GM19467 (cell line): ENCODE results near the gene NRG2.

Experiments
- ATAC-seq: cut with Tn5 transposase; IDR thresholded peaks from one replicate; pipeline ENCODE4 v1.9.1; 2021; ENCODE audit warnings: mild to moderate bottlenecking, moderate library complexity; ENCODE audit not compliant: unreplicated experiment

Gene NRG2

DNA sequence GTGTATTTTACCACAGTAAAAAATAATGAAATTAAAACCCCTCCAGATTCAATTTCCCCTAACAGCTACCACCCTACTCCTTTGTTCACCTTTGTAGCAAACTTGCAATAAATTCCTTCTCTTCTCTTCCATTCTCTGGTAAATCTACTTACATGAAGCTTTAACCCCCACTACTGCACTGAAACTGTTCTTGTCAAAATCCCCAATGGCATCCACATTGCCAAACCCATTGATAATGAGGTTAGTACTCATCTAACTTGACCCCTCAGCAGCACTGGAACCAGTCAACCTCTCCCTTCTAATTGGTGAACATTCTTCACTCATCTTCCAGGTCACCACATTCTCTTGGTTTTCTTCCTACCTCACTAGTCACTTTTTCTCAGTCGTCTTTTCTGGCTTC, 29.6 kb downstream of the NRG2 start:
- no peak for ATAC-seq

DNA sequence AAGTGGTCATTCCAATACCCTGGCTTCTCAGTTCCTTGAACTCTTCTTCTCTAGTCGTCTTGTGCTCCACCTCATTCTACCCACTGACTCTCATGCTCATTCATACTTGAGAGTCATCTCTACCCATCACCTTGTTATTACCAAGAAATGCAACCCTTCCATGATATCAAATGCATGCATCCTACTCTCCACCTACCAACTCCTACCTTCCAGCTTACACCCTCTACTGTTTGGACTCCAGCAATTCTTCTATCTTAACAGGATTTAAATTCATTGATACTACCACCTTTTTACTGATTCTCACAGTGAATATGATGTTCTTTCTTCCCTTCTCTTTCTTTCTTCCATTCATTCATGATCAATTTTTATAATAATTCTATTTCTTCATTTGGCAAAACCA, 30.7 kb downstream of the NRG2 start:
- no peak for ATAC-seq

DNA sequence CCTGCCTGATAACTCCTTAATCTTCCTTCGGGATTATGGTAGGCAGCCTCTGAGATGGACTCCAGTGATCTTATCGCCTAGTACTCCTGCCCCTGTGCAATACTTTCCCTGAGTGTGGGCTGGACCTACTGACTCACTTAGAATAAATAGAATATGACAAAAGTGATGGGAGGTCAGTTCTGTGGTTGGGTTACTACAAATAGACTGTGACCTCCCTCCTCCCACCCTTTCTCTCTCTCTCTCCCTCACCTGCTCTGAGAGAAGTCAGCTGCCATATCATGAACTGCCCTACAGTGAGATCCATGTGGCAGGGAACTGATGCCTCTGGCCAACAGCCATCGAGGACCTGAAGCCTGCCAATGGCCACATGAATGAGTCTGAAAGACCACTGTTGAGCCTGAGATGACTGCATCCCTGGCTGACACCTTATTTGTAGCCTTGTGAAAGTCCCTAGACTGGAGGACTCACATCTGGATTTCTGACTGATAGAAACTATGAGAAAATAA, 31.7 kb downstream of the NRG2 start:
- ATAC-seq = no peak

DNA sequence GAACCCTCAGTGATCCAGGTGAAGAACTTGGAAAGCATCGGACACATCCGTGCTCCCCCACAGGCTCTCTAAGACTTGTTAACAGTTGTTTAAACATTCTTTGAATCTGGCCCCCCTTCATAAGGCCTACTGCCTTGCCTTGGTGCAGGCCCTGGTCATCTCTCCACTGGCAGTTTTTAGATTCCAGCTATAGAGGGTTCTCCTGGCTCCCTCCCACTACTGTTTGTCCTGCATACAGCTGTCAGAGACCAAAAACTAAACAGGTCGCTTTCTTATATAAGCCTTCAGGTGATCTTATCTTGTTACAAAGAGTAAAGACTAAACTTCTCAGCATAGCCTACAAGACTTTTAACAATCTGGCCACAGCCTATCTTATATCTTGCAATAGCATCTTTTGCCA, 32.3 kb downstream of the NRG2 start:
- ATAC-seq = no peak

DNA sequence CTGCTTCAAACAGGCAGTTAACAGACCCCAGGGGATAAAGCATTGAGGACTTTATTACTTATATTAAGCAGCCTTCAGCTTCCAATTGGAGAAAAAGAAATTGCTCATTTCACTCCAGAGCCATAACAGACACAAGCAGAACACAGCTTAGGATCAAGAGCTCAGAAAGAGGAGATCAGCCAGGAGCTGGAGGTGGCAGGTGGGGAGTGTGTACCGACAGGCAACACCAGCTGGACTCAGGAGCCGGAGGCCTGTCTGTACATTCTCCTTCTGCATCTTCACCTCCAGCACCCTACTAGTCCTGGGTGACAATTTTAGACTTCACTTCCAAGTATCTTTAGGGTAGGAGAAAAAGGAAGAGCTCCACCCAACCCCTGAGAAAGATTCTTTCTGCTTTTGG, 35.8 kb downstream of the NRG2 start:
- ATAC-seq = no peak

DNA sequence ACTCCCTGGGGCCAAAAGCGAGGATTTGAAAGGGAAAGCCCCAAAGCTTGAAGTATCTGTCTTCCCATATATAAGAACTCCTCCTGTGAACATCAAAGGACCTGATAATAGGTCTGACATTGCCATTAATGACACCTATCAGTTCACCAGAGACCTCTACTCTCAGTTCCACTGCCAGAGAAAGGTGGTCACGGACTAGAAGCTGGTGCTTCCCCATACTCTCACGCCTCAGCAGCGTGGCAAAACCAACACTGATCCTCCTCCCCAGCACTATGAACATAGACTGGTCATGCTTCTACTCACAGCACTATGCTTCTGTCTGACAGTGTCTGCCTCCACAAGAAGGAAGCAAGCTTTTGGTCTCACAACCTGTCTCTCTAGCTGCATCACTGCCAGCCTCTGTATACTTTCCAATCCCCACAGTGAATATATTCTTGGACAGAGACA, 37.9 kb downstream of the NRG2 start:
- no peak for ATAC-seq

DNA sequence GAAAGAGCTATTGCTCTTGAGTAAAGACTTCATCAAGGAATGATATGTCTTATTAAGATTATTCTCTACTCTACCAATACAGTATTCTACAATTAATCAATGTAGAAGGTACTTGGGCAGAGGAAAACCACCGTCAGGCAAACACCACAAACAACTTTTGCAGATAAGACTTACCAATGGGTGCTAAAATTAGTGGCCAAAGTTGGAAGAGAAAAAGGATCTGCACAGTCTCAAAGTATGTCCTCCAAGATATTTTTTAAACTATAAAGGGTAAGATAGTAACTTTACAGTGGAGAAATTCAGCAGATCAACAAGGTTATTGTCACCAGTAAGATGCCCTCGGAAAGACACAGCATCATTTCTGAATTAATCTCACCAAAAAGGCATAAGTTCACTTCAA, 38.9 kb downstream of the NRG2 start:
- no peak for ATAC-seq

DNA sequence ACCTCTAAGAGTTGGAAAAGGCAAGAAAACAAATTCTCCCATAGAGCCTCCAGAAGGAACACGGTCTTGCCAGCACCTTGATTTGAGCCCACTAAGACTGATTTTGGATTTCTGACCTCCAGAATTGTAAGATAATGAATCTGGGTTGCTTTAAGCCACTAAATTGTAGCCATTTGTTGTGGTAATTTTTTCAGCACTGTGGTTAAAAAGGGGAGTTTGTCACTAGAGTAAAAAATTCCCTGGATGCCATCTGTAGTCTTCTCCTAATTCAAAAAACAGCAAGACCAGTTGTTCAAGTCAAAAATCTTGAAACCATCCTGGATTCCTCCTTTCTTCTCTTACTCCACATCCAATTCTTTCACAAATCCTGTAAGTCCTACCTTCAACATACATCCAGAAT, 39.6 kb downstream of the NRG2 start:
- ATAC-seq = no peak

DNA sequence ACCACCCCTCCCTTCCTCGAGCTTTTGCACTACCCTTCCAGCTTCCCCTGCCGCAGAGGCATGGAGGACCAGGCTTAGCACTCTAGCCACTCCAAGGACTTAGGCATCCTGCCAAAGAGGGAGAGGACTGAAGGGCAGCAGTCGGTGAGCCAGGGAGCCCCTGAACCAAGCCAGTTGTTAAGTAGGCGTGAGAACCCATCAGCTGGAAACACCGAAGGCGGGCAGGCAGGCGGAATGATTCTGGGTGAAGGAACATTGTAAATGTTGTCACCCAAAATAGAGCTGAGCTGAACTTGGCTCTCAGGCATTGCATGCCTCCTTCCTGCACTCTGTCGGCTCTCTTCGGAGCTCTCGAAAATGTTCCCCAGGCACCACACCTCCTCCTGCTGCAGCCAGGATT, 42.8 kb downstream of the NRG2 start:
- no peak for ATAC-seq

DNA sequence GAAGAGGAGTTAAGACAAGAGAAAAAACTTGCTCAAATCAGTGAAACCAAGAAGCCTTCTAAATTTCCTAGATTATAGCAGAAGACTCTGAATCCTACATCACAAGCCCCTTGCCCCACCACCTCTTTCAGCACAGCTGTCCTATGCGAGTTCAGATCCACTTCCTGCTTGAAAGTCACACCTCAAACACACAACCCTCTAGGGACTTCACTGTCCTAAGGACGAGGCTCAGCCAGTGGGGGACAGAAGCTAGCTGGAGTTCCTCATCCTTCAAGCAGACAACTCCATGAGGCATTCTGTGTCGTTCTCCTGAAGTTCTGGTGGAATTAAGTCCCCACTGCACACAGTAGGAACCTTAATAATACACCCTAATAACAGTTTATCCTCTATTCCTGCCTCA, 44.3 kb downstream of the NRG2 start:
- ATAC-seq = no peak

DNA sequence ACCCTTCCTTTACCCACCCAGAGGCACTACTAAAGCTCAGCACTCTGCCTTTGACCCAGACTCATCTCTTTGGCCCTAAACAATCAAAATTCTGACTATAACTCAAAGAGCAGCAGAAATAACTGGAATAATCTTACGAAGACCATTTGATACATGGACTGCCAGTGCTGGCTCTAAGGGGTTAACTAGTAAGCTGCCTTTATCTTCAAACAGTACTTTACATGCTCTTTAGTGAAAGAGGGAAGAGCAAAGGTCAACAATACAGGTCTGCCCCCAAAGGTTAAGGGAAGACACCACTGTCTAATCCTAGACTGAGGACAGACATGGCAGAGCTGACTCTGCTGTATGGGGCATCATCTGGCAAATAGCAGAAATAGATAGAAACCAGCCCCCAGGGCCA, 45.8 kb downstream of the NRG2 start:
- no peak for ATAC-seq

DNA sequence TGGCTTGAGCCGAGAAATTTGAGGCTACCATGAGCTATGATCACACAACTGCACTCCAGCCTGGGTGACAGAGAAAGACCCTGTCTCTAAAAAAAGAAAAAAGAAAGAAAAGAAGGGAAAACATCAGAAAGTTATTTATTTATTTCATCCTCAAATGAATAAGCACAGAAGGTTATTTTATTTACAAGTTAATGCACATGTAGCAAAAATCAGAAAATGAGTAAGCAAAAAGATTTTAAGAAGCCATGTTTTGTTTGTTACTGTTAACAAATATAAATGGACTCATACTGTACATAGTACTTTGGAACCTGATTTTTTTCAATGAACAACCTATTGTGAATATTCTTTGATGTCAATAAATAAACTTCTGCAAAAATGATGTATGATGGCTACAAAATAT, 47.2 kb downstream of the NRG2 start:
- ATAC-seq = no peak

DNA sequence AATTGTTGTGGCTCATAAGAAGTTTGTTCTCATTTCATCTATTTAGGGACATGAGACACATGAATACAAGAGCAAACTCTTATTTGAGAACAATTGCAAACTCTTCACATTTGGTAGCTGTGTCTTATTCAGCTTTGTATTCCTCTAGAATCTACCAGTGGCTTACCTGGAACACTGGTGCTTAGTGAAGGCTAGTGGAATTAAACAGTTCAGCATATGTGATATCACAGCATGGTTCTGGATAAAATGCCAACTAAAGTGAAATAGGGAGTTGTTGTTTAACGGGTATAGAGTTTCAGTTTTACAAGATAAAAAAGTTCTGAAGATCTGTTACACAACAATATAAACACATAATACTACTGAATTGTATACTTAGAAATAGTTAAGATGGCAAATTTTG, 48.9 kb downstream of the NRG2 start:
- no peak for ATAC-seq

DNA sequence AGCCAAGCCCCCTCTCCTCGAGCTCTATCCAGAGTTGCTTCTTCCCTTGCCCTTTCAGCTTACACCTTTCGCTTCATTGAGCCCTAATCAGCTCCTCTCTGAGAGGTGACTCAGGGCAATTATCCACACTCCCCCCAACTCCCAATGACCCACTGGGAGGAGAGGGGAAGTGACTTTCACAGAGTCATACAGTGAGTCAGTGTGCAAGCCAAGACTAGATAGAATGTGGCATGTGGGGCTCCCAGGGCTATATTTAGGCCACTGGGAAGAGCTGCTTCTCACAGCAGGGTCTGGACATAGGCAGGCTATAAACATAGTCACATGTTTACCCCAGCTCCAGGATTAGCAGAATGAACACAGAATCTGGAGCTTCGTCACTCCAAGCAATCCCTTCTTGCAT, 57.4 kb downstream of the NRG2 start:
- ATAC-seq = no peak

DNA sequence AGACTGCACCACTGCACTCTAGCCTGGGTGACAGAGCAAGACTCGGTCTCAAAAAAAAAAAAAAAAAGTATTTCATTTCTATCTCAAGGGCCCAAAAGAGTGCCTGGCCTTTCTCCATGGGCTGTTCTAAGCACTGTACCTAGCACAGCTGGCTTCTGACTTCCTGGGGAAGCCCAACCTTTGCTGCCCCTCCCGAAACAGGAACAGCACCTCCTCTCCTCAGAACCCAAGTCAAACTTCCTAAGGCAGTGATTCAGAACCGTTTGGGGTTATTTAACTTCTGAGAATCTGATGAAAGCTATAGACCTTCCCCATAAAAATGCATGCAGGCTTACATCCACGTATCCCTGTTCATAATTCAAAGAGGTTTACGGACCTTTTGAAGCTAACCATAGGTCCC, 57.8 kb downstream of the NRG2 start:
- ATAC-seq = no peak

DNA sequence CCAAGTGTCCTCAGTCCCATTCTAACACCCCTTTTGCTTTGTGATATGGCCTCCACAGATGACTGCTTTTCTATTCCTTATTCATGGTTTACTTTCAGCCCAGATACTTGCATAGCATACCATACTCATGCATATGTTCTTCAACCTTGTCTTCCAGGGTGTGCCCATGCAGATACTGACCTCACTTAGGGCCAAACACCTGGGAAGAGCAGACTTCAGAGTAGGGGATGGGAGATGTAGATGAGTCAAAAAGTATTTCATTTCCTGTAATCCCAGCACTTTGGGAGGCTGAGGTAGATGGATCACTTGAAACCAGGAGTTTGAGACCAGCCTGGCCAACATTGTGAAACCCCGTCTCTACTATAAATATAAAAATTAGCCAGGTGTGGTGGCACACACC, 58.3 kb downstream of the NRG2 start:
- ATAC-seq = no peak

DNA sequence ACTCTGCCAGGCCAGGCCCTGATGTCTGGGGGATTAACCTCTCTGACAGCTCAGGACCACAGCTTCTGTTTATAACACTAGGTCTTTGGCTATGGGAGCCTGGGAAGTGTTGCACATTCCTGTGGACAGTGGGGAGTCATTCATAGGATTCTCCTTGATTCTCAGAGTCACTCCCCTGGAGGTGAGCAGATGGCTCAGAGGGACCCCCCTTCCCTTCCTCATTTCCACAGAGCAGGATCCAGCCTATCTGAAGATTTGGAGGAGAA, 60.2 kb downstream of the NRG2 start:
- ATAC-seq = no peak

DNA sequence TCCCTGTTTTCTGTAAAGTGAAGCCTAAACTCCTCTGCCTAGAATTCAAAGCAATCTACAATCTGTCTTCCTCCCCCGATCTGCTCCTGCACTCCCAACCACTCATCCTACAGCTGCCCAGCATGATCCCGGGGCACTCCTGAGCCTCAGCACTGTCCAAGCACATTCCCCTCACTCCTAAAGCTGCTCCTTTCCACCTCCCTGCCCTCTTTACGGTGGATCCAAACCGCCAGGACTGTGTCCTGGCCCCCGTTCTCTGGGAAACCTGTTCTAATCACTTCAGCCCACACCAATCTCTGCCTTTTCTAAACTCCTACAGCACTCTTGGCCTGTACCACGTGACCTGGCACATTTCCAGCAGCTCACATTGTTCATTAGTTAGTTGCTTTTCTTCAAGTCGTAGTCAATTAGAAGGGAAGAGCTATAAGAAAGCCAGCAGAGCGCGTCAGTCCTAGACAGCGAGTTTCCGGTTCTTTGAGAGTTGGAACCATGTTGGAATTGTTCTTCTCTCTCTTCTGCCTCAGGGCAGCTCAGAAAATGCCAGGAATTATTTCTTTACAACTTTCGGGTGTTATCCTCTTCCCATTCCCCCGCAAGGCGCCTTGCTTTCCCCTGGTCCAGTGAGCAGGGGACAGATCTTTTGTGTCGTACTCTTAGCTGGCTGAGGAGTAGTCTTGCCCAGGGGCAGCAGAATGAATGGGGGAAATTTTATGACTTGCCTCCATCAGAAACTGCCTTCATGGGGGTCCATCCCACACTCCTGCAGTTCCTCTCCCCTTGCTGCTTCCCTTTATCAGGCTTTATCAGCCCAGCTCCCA, 60.7 kb downstream of the NRG2 start:
- no peak for ATAC-seq

DNA sequence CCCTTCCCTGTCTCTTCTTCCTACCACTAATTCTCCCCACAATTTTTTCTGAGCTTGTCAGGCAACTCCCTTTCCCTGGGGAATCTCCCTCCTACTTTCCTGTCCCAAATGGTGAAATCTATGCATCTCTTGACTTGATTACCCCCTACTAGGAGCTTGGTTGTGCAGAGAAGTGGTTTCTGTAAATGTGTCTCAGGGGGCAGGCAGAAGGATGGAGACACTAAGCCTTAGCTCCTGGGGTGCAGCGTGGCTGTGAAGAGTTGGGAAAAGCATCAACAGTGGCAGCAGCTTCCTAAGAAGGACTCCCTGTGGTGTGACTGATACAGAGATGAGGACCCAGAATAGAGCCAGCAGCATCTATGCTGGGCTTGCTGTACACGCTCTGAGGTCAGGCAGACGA, 62.3 kb downstream of the NRG2 start:
- no peak for ATAC-seq

DNA sequence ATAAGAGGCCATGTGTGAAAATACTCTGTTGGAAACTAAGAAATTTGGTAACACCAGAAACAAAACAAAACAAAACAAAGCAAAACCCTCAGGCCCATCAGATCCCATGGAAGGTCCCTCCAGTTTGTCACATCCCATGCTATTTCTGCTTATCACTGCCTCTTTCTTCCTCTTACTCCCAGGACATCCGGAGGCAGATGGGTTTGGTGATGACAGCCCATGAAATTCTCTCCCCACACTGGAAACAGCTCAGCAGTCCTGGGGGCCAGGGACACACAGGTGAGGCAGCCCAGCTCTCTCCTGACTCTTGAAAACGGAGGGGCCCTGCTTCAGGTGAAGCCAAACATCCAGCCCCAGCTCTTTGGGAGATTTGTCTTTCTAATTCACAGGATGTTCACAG, 63.2 kb downstream of the NRG2 start:
- no peak for ATAC-seq

DNA sequence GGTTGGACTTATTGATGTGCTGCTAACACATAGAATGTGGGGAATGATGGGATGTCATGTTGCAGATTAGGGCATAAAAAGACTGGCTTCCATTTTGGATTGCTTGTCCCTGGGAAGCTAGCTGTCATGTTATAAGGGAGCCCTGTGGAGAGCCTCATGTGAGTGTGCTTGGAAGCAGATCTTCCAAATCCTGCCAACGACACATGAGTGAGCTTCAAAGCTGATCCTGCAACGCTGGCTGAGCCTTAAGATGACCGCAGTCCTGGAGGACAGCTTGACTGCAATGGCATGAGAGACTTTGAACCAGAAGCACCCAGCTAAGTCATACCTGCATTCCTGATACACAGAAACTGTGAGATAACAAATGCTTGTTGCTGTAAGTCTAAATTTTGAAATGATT, 63.6 kb downstream of the NRG2 start:
- no peak for ATAC-seq

DNA sequence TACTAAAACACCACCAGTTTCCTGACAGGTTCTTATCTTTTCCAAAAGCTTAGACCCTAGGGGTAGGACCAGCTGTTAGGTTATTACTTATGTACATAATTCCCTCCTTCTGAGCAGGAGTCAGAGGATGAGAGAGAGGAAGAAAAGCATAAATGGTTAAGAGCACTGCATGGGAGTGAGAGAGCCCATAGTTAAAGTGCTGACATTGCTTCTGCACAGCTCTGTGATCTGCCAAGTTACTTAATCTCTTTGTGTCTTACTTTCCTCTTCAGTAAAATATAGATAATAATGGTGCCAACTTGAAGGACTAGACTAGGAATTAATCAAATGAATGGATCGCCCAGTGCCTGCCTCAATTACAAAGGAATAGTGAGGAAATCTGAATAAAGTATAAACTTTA, 66.4 kb downstream of the NRG2 start:
- ATAC-seq = no peak

DNA sequence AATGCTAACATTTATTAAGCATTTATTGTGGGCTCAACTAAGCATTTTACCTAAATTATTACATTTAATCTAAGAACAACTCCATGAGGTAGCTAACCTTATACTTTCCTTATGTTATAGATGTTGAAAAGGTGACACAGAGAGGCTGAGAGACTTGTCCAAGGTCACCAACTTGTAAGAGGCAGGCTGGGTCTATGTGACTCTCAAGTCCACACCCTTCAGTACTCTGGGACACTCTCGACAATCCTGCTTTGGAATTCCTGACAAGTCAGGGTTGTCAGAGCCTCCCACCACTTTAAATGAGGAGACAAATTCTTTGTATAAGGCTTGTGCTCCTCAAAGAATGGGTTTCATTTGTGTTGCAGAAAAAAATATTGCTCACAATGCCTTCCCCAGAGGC, 67.2 kb downstream of the NRG2 start:
- no peak for ATAC-seq
